Fibroblast of the aortic adventitia (primary cell): Measurements from ENCODE around the gene ASXL1. TPM values are rescaled to one million over a fixed set of nuclear protein-coding genes. Genes with fewer than 3 reads are reported as not detected.

ENCODE experiments used
- DNase-seq: peaks from one replicate; pipeline ENCODE4 v3.0.0-alpha.2; 2010; ENCODE audit warnings: low read depth
- H3K4me3 ChIP-seq: 2 replicates; pipeline ENCODE4 v1.5.1; 2011; ENCODE audit warnings: low read depth, mild to moderate bottlenecking, control low read depth, low read length, moderate library complexity
- total RNA-seq: library from RNA; depleted of rRNA; stranded (reverse); fragments of >200 nt; gene quantifications from 2 replicates; pipeline ENCODE4 v1.2.3, GENCODE V29; 2012; ENCODE audit warnings: low replicate concordance
- TF ChIP-seq, protein P1 (sequence below): IDR thresholded peaks from 2 replicates; pipeline ENCODE4 v1.5.1; 2011; ENCODE audit warnings: mild to moderate bottlenecking, low read length, control low read depth, inconsistent platforms; ENCODE audit not compliant: insufficient read depth

Gene ASXL1
- total RNA-seq, 1 donor = 57.4 TPM

DNA sequence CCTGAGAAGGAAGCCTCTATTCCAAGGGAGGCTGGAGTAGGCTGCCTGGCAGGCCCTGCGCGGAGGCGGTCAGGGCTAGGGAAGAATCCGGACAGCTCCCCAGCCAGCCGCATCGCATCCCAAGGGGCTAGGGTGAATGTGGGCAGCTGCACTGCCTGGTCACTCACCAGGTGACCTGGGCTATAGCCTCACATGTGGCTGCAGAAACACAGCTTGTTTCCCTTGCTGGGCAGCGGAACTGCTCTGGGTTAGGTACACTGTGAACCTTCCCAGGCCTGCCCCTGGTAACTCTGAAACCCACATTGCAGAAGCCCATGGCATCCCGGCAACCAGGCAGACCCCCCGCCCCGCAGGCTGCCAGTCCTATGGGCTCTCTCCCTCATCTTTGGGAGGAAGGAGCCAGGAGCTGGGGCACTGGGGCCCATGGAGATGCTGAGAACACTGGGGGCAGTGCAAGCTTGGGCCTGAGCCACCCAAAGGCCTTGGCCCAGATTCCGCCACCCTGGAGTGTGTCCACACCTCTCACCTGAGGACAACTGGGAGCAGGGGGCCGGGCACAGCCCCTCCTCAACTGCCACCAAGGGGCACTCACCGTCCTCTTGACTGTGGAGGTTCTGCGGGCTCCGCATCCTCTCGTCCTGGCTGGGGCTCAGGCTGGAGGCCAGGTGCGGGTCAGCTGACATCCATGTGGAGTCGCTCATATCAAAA, 116.0 kb downstream of the ASXL1 start:
- H3K4me3 ChIP-seq = peak overlapping the region; percentile 65
- no peak for DNase-seq
- TF ChIP-seq, protein P1, sequence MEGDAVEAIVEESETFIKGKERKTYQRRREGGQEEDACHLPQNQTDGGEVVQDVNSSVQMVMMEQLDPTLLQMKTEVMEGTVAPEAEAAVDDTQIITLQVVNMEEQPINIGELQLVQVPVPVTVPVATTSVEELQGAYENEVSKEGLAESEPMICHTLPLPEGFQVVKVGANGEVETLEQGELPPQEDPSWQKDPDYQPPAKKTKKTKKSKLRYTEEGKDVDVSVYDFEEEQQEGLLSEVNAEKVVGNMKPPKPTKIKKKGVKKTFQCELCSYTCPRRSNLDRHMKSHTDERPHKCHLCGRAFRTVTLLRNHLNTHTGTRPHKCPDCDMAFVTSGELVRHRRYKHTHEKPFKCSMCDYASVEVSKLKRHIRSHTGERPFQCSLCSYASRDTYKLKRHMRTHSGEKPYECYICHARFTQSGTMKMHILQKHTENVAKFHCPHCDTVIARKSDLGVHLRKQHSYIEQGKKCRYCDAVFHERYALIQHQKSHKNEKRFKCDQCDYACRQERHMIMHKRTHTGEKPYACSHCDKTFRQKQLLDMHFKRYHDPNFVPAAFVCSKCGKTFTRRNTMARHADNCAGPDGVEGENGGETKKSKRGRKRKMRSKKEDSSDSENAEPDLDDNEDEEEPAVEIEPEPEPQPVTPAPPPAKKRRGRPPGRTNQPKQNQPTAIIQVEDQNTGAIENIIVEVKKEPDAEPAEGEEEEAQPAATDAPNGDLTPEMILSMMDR = no peak

DNA sequence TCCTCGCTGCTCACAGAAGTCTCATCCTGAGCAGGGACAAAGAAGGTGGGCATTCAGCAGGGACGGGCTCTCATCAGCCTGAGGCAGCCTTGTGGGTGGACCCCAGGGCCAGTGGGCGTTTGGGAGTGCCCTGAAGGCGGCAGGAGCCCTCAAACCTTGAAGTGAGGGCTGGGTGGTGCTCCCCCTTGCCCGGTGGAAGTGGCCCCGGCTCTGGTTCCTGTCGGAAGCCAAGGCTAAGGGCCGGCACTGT, 116.5 kb downstream of the ASXL1 start:
- TF ChIP-seq, protein P1 = no peak
- H3K4me3 ChIP-seq = peak overlapping the region; percentile 65

DNA sequence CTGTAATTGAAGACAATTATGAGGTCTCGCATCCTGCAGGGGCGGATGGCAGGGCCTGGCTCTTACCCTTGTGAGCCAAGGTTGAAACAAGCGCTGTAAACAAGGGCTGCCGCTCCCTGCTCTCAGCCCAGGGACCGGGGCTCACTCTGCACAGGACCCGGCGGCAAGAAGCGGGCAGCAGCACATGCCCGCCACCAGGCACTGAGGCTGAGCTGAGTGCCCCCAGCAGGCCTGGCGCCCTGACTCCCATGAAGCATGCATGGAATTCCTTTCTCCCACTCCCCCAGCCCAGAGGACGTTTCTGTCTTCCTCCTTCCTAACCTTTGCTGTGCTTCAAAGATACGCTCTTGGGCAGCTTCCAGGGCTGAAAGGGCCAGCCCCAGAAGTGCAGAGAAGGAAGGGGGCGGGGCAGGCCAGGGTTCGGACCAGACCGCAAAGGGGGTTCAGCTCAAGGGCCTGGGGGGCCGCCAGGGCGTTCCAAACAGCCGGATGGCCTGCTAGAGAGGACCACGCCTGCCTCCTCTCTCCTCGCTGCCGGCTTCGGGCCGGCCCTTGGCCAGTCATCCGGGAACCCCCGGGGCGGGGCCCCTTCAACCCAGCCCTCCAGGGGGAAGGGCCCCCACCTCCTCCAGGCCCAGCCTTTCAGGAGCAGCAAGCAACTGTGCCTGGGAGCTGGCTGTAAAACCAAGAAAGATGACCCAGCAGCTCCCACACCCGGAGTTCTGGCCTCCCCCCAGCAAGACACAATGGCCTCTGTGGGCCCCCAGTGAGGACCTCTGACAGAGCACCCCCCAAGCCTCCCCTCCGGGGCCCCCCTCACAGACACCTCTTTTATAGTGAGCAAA, 117.1 kb downstream of the ASXL1 start:
- DNase-seq = peak; percentile 95
- TF ChIP-seq, protein P1 = no peak
- peak overlapping the region; percentile 65 for H3K4me3 ChIP-seq

More for the DNA sequence above, 116.5 kb downstream of the ASXL1 start:
- DNase-seq = no peak

DNA sequence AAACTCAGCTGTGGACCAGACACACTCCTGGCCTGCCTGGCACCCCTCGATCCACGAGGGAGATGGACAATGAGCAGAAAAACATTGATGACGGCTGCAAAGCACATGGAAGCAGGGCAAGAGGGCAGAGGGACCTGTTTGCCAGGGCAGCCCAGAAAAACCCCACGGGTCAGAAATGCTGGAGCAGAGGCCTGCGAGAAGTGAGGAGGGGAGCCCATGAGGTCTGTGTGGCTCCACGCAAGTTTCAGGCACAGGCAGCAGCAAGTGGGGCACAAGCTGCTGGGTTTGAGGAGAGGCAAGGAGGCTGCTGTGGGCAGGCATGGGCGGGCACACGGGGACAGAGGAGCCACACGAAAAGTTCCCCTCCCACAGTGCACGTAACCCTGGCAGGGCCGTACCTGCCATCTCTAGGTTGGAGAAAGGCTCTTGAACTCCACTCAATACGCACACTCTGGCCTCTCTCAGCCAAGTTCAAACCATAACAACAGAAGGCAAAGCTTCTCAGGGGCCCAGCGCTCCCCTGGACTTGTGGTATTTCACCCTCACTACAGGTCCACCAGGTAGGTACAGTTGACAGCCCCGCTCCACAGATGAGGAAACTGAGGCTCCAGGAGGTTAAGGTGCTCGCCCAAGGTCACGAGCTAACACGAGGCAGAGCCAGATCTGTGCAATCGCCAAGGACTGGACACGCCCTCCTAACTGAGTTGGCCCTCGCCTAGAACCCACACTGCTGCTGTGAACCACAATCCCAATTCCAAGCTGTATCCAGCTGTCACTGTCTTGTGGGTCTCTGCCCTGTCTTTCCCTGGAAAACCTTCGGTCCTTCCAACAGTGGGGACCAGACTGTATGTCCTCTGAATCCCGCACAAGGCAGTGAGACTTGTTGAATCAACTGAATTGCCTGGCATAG, 118.8 kb downstream of the ASXL1 start:
- no peak overlapping the region for H3K4me3 ChIP-seq
- no peak for DNase-seq
- TF ChIP-seq, protein P1 = no peak

DNA sequence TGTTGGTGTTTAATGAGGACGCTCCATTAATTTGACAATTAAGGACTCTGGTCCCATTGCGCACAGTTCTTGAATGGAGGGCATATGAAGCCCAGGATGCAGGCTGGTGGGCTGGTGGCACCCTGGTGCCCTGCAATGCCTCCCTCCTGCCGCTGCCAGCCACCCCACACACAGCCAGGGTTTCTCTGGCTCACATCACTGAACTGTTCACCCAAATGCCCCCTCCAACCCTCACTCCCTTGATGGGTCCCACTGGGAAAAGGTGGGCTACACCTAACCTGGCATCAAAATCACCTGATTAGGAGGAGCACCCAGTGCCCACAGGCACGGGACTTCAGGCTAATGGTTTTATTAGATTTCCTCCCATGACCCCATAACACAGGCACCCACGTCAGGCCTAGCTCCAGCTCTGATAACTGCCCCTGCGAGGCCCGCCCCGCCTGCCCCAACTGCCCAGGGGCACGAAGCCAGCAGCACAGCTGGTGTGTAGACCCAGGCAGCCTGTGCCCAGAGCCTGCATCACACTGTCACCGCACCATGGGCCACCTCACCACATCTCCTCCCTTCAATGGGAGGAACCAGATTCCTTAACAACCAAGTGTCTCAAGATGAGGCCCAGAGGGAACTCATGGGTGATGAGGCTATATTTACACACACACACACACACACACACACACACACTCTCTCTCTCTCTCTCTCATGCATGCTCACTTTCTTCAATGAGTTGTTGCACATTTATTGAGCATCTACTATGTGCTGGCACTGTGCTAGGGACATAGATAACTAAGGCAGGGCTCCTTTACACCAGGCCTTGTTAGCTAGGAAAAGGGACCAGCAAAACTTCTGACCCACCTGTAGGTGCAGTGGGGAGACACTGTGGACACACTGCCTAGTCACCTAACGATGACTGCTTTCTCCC, 119.7 kb downstream of the ASXL1 start:
- no peak overlapping the region for H3K4me3 ChIP-seq
- TF ChIP-seq, protein P1 = no peak
- DNase-seq = no peak

DNA sequence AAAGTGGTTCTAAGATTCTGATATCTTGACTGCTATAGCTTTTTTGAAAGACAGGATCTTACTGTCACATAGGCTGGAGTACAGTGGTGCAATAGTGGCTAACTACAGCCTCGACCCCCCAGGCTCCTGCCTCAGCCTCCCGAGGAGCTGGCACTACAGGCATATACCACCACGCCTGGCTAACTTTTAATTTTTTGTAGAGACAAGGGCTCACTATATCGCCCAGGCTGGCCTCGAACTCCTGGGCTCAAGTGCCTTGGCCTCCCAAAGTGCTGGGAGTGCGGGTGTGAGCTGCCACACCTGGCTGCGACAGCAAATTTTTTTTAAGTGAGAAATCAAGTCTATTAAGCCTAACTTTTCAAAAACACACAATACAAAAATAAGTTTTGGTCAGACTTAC, 120.4 kb downstream of the ASXL1 start:
- DNase-seq = no peak
- TF ChIP-seq, protein P1 = no peak
- H3K4me3 ChIP-seq = no peak overlapping the region
